SJSA1 (cell line): Measurements from ENCODE around the gene ZNF358. TPM values are rescaled to one million over a fixed set of nuclear protein-coding genes. Genes with fewer than 3 reads are reported as not detected.

Experiments used
- DNase-seq, 2 experiments: peaks; one replicate each; pipeline ENCODE4 v3.0.0-alpha.2; 2015 to 2020; ENCODE audit warnings: low spot score in 2 of 2, low read depth in 1 of 2
- H3K27ac ChIP-seq: fragments of 250-450 bp; sonication (Bioruptor Pico); 2 replicates; pipeline ENCODE4 v1.5.1; 2020; ENCODE audit warnings: mild to moderate bottlenecking, moderate library complexity
- H3K27me3 ChIP-seq: fragments of 250-450 bp; sonication (Bioruptor Pico); replicated peaks from 2 replicates; pipeline ENCODE4 v1.5.1; 2020; ENCODE audit warnings: mild to moderate bottlenecking, moderate library complexity
- H3K36me3 ChIP-seq: fragments of 250-450 bp; sonication (Bioruptor Pico); 2 replicates; pipeline ENCODE4 v1.5.1; 2020; ENCODE audit warnings: mild to moderate bottlenecking
- H3K4me1 ChIP-seq: fragments of 250-450 bp; sonication (Bioruptor Pico); replicated peaks from 2 replicates; pipeline ENCODE4 v1.6.1; 2021; ENCODE audit warnings: mild to moderate bottlenecking
- H3K4me3 ChIP-seq: fragments of 250-450 bp; sonication (Bioruptor Pico); 2 replicates; pipeline ENCODE4 v1.5.1; 2020; ENCODE audit warnings: mild to moderate bottlenecking
- H3K9me3 ChIP-seq: fragments of 250-450 bp; sonication (Bioruptor Pico); replicated peaks from 2 replicates; pipeline ENCODE4 v1.5.1; 2020; ENCODE audit warnings: mild to moderate bottlenecking
- total RNA-seq: library from RNA; depleted of rRNA; stranded (reverse); fragments of >200 nt; shearing (Covaris generic); gene quantifications from 2 replicates; pipeline ENCODE4 v1.2.3, GENCODE V29; 2014; rRNA removed

The ZNF358 gene
- total RNA-seq, 1 experiment from 2014 or later, result 33.7 TPM

DNA sequence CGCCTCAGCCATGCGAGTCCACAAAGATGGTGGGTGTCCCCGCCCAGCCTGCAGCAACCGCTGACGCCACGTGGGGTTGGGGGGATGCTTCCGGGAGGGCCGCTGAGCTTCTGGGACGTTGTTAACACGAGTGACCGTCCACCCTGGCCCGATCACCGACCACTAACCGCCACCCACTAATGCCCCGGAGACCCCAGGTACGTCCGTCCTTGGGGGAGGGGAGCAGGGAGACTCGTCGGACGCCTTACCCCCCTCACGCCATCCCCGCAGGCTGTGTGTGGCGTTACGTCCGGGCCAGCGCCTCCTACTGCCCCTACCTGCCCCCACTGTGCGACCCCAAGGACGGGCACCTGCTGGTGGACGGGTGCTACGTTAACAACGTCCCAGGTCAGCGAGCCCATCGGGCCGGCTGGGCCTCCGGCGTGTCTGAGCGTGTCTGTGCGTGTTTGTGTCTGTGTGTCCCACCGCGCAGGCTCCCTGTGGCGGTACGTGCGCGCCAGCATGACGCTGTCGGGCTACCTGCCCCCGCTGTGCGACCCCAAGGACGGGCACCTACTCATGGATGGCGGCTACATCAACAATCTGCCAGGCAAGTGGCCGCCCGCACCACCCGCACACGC lies 40.9 kb downstream of the ZNF358 start:
- peaks cover 38% of the 10 kb centered on the region for H3K36me3 ChIP-seq
- H3K4me3 ChIP-seq, result no peak overlapping the region
- H3K27me3 ChIP-seq, result no peaks in the 10 kb centered on the region
- H3K4me1 ChIP-seq, result no peaks in the 10 kb centered on the region
- H3K9me3 ChIP-seq, result no peaks in the 10 kb centered on the region
- no peak overlapping the region for H3K27ac ChIP-seq
- DNase-seq, result no peak

GRCh38 chr19:7558667-7559066 lies 42.8 kb downstream of the ZNF358 start:
- H3K4me3 ChIP-seq, result no peak overlapping the region
- DNase-seq, result no peak
- H3K27ac ChIP-seq, result no peak overlapping the region
- no peaks in the 10 kb centered on the region for H3K4me1 ChIP-seq
- no peaks in the 10 kb centered on the region for H3K27me3 ChIP-seq
- peaks cover 37% of the 10 kb centered on the region for H3K36me3 ChIP-seq
- no peaks in the 10 kb centered on the region for H3K9me3 ChIP-seq

- no peaks in the 10 kb centered on the region for H3K9me3 ChIP-seq
- no peak for DNase-seq
- peaks cover 37% of the 10 kb centered on the region for H3K36me3 ChIP-seq
- no peak overlapping the region for H3K27ac ChIP-seq
- no peaks in the 10 kb centered on the region for H3K27me3 ChIP-seq
- no peak overlapping the region for H3K4me3 ChIP-seq
- no peaks in the 10 kb centered on the region for H3K4me1 ChIP-seq
Measured at GRCh38 chr19:7559102-7559501, 43.2 kb downstream of the ZNF358 start.

DNA sequence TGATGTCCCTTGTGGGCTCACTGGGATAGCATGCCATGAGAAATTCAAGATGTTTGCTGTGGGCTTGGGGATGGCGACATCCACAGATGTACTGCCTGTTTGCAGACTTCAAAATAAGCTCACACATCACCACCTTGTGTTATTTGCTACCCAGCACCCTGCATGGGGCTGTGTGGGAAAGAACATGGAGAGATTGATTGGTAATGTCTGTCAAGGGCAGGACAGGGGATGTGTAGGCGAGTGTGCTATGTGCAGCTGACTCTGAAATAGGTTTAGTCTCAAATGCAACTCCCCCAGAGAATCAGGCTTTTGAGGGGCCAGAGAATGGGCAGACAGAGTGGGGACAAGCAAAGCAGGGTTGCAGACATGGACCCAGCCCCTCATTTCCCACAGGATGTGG lies 44.4 kb downstream of the ZNF358 start:
- Histone ChIP-seq H3K4me3 (no peak overlapping the region), H3K36me3 (peaks cover 29% of the 10 kb centered on the region), H3K9me3 (no peaks in the 10 kb centered on the region), H3K27me3 (no peaks in the 10 kb centered on the region), H3K27ac (no peak overlapping the region), H3K4me1 (no peaks in the 10 kb centered on the region)
- no peak for DNase-seq

GRCh38 chr19:7561325-7561724 lies 45.4 kb downstream of the ZNF358 start:
- no peaks in the 10 kb centered on the region for H3K4me1 ChIP-seq
- DNase-seq, result no peak
- H3K27me3 ChIP-seq, result no peaks in the 10 kb centered on the region
- H3K4me3 ChIP-seq, result no peak overlapping the region
- H3K27ac ChIP-seq, result no peak overlapping the region
- H3K36me3 ChIP-seq, result peaks cover 22% of the 10 kb centered on the region
- H3K9me3 ChIP-seq, result no peaks in the 10 kb centered on the region

DNA sequence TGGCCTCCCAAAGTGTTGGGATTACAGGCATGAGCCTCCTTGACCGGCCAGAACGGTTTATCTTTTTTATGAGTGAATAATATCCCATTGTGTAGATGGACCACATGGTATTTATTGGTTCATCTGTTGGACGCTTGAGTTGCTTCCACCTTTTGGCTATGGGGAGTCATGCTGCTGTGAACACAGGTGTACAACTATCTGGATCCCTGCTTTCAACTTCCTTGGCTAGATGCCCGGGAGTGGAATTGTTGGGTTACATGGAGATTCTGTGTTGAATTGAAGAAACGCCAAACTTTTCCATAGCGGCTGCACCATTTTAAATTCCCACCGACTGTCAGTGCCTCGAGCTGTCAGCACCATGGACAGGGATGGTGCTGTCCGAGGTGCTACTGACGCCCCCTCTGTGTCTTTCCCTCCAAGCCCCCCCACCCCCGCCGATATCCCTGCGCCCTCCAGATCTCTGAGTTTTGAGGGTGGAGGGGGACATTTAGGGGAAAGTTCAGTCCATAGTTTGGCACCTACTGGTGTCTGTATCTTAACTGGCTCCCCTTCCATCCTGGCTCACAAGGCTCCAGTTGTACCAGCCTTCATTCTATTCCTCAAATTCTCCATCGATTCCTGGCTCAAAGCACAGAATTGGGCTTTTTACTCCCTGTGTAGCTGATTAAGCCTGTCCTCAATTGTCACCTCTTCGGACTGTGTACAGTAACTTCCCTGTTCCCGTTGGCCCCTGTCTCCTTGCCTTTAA lies 46.9 kb downstream of the ZNF358 start:
- Histone ChIP-seq H3K9me3 (no peaks in the 10 kb centered on the region), H3K27me3 (no peaks in the 10 kb centered on the region), H3K27ac (no peak overlapping the region), H3K36me3 (peaks cover 11% of the 10 kb centered on the region), H3K4me1 (no peaks in the 10 kb centered on the region), H3K4me3 (no peak overlapping the region)
- no peak for DNase-seq

DNA sequence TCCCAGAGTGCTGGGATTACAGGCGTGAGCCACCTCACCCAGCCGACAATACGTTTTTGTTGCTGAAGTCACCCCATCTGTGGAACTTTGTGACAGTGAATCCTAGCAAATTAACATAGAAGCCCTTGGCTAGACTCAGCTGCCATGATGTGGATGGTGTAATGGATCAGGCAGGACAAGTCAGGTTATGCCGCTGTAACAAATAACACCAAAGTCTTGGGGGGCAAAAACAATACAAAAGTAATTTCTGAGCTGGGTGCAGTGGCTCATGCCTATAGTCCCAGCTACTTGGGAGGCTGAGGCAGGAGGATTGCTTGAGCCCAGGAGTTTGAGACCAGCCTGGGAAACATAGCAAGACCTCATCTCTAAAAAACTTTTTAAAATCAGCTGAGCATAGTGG lies 49.0 kb downstream of the ZNF358 start:
- Histone ChIP-seq H3K4me1 (no peaks in the 10 kb centered on the region), H3K27ac (no peak overlapping the region), H3K4me3 (no peak overlapping the region), H3K27me3 (no peaks in the 10 kb centered on the region), H3K36me3 (no peaks in the 10 kb centered on the region), H3K9me3 (no peaks in the 10 kb centered on the region)
- DNase-seq, result no peak

DNA sequence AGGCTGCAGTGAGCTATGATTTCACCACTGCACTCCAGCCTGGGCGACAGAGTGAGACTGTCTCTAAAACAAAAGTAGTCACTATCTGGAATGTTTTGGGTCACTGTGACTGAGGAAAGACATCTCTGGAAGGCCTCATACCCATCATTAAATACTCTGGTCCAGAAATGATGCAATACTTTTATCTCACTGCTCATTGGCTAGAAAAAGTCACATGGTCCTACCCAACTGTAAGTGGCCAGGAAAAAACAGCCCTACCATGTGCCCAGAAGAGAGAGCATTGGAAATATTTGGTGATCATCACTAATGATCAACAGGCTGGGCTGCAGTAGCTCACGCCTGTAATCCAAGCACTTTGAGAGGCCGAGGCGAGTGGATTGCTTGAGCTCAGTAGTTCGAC lies 49.4 kb downstream of the ZNF358 start:
- Histone ChIP-seq H3K9me3 (no peaks in the 10 kb centered on the region), H3K4me3 (no peak overlapping the region), H3K36me3 (no peaks in the 10 kb centered on the region), H3K4me1 (no peaks in the 10 kb centered on the region), H3K27ac (no peak overlapping the region), H3K27me3 (no peaks in the 10 kb centered on the region)
- DNase-seq, result no peak

Other genes starting within 250 kb of the ZNF358 start
- gene INSR, start 221.7 kb upstream of the ZNF358 start, total RNA-seq, result 0.50 and 1.2 TPM in 2 replicates
- gene ARHGEF18, start 167.2 kb upstream of the ZNF358 start, total RNA-seq, result 33.9 and 34.1 TPM in 2 replicates
- 0.47 TPM in 1 of 2 replicates, not detected in the other for gene PEX11G, start 27.1 kb upstream of the ZNF358 start, total RNA-seq
- 2.9 and 5.5 TPM in 2 replicates for gene MCOLN1, start 6.5 kb downstream of the ZNF358 start, total RNA-seq
- gene PNPLA6, start 19.6 kb downstream of the ZNF358 start, total RNA-seq, result 41.6 and 47.5 TPM in 2 replicates
- not detected in 2 replicates for gene CAMSAP3, start 79.8 kb downstream of the ZNF358 start, total RNA-seq
- gene XAB2, start 113.4 kb downstream of the ZNF358 start, total RNA-seq, result 32.0 and 35.0 TPM in 2 replicates
- 32.5 and 68.2 TPM in 2 replicates for gene PET100, start 113.7 kb downstream of the ZNF358 start, total RNA-seq
- gene PCP2, start 117.6 kb downstream of the ZNF358 start, total RNA-seq, result not detected in 2 replicates
- gene STXBP2, start 121.0 kb downstream of the ZNF358 start, total RNA-seq, result 0.13 TPM in 1 of 2 replicates, not detected in the other
- gene RETN, start 152.9 kb downstream of the ZNF358 start, total RNA-seq, result not detected in 2 replicates
- not detected in 2 replicates for gene MCEMP1, start 161.0 kb downstream of the ZNF358 start, total RNA-seq
- 129 and 131 TPM in 2 replicates for gene TRAPPC5, start 164.7 kb downstream of the ZNF358 start, total RNA-seq
- gene FCER2, start 186.0 kb downstream of the ZNF358 start, total RNA-seq, result not detected in 2 replicates
- gene CLEC4G, start 216.0 kb downstream of the ZNF358 start, total RNA-seq, result not detected in 2 replicates
- not detected in 2 replicates for gene CD209, start 231.4 kb downstream of the ZNF358 start, total RNA-seq
- gene CLEC4M, start 247.1 kb downstream of the ZNF358 start, total RNA-seq, result not detected in 2 replicates